Measurements from ENCODE around the gene CFAP46. TPM values are rescaled to one million over a fixed set of nuclear protein-coding genes. Genes with fewer than 3 reads are reported as not detected.
A peak's percentile ranks its signal among the peaks of the same experiment; 100 is the strongest.

The CFAP46 gene
- polyA plus RNA-seq, 3 donors: 0.07 TPM; not detected in 2

DNA sequence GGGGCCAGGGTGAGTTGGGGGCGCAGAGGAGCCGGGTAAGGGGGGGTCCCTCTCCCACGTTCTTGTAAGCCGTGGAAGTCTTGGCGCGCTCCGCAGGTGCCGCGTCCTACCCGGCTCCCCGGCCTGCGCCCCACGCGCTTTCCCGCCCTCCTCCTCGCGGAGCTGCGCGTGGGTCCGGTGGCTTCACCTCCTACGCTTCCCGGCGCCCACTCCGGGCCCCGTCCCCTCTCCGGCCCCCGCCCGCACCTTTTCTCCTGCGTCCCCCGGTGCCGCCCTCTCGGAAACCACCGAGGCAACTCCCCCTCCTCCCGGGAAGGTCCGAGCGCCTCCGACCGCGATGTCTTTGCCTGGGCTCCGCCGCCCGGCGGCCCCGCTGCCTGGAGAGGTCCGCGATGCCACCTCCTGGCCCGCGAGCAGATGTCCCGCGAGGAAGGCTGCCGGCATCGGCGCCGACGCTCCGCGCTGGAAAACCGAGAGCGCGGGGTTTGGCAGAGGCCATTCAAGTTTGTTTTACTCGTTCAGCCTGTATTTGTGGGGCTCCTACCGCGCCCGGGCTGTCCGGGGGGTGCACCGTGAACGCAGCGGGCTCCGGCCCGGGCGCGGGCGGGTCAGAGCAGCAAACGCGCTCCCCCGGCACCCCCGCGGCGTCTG lies 154.1 kb downstream of the CFAP46 start:
- H3K27me3 ChIP-seq (ENCODE audit: control insufficient read depth in 2 of 2, insufficient read depth in 2 of 2, low read length in 2 of 2): peaks cover 9 to 50% of the 10 kb centered on the region in 2 donors
- H3K9me3 ChIP-seq (replicated peaks in 1 of 2; ENCODE audit: control insufficient read depth in 1 of 2, insufficient read depth in 1 of 2, low read length in 2 of 2): peaks cover 0 to 5% of the 10 kb centered on the region in 2 donors
- H3K4me1 Mint-ChIP-seq: peaks cover 4% of the 10 kb centered on the region
- peaks cover 5% of the 10 kb centered on the region for H4K20me1 ChIP-seq (ENCODE audit: insufficient read depth, low read length)
- H3K27me3 Mint-ChIP-seq (ENCODE audit: low read depth in 3 of 3): peaks cover 38 to 74% (median 55%) of the 10 kb centered on the region in 3 donors
- DNase-seq: no peak
- 2% methylated on average over 77 of the region's 79 CpGs for WGBS (ENCODE audit: insufficient coverage)
- no peak overlapping the region for H3K9ac ChIP-seq (ENCODE audit: insufficient read depth, low read length, poor library complexity, severe bottlenecking)
- intact Hi-C loops (cut with micrococcal nuclease): no loop called here
- no peak overlapping the region for H3K27ac Mint-ChIP-seq
- peaks cover 4 to 6% of the 10 kb centered on the region in 2 donors for H3K36me3 Mint-ChIP-seq
- no peaks in the 10 kb centered on the region for H3K79me2 ChIP-seq (ENCODE audit: insufficient read depth, low read length)
- H3K36me3 ChIP-seq (replicated peaks in 1 of 2; ENCODE audit: control insufficient read depth in 1 of 2, insufficient read depth in 2 of 2, low read length in 2 of 2): peaks cover 0 to 1% of the 10 kb centered on the region in 2 donors
- no peak overlapping the region for H3K4me3 ChIP-seq (replicated peaks in 1 of 3; ENCODE audit: low read depth in 2 of 3, low read length in 3 of 3)
- H3K4me2 ChIP-seq (replicated peaks; ENCODE audit: extremely low read depth, low read length, poor library complexity, severe bottlenecking): no peak overlapping the region
- H2AFZ ChIP-seq (ENCODE audit: insufficient read depth, low read depth, low read length, poor library complexity, severe bottlenecking): no peak overlapping the region
- peaks cover 0 to 13% (median 2%) of the 10 kb centered on the region in 7 donors for H3K9me3 Mint-ChIP-seq
- TF ChIP-seq, protein P1, sequence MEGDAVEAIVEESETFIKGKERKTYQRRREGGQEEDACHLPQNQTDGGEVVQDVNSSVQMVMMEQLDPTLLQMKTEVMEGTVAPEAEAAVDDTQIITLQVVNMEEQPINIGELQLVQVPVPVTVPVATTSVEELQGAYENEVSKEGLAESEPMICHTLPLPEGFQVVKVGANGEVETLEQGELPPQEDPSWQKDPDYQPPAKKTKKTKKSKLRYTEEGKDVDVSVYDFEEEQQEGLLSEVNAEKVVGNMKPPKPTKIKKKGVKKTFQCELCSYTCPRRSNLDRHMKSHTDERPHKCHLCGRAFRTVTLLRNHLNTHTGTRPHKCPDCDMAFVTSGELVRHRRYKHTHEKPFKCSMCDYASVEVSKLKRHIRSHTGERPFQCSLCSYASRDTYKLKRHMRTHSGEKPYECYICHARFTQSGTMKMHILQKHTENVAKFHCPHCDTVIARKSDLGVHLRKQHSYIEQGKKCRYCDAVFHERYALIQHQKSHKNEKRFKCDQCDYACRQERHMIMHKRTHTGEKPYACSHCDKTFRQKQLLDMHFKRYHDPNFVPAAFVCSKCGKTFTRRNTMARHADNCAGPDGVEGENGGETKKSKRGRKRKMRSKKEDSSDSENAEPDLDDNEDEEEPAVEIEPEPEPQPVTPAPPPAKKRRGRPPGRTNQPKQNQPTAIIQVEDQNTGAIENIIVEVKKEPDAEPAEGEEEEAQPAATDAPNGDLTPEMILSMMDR (IDR thresholded peaks at IDR 0.05): no peak
- peak overlapping the region in 1 of 2 donors; percentile 67 for H3K4me3 Mint-ChIP-seq
- H3K27ac ChIP-seq (ENCODE audit: low read depth in 1 of 2, low read length in 2 of 2): no peak overlapping the region
- no peaks in the 10 kb centered on the region for H3K4me1 ChIP-seq (ENCODE audit: control insufficient read depth in 1 of 2, insufficient read depth in 2 of 2, low read length in 2 of 2)

DNA sequence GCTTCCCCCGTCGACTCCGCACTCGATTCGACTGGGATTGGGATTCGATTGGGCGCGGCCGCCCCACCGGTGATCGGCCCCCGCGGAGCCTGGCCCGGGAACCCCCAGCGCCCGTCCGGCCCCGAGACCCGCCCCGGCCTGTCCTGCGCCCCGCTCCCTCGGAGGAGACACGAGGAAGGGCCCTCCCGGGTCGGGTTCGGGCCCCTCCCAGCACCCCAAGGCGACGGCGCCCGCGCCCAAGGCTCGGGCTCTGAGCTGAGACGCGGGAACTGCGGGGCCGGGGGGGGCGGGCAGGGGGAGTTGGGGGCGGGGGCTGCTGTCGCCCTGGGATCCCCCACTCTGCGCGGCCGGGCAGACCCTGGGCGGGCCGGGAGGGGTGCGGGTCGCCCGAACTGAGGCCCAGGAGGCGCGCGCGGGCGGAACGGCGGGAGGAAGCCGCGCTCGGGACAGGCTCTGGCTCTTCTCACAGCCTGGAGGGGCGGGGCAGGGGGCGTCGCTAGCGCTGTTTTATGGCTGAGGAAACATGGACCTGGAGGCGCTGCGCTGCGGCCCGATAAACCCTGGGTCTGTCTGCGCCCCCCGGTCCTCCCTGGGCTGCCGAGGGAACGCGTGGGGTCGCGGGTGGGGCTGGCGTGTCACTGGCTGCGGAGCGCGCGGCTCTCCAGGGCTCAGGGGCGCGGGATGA lies 154.7 kb downstream of the CFAP46 start:
- Mint-ChIP-seq H3K36me3 (peaks cover 11 to 13% of the 10 kb centered on the region in 2 donors), H3K9me3 (peaks cover 0 to 10% (median 3%) of the 10 kb centered on the region in 7 donors), H3K27me3 (ENCODE audit: low read depth in 3 of 3) (peaks cover 42 to 78% (median 62%) of the 10 kb centered on the region in 3 donors), H3K4me1 (peaks cover 4% of the 10 kb centered on the region), H3K4me3 (peak overlapping the region in 1 of 2 donors; percentile 42), H3K27ac (no peak overlapping the region)
- Histone ChIP-seq H3K4me2 (replicated peaks; ENCODE audit: extremely low read depth, low read length, poor library complexity, severe bottlenecking) (no peak overlapping the region), H3K27me3 (ENCODE audit: control insufficient read depth in 2 of 2, insufficient read depth in 2 of 2, low read length in 2 of 2) (peaks cover 9 to 53% of the 10 kb centered on the region in 2 donors), H3K36me3 (replicated peaks in 1 of 2; ENCODE audit: control insufficient read depth in 1 of 2, insufficient read depth in 2 of 2, low read length in 2 of 2) (peaks cover 0 to 8% of the 10 kb centered on the region in 2 donors), H3K79me2 (ENCODE audit: insufficient read depth, low read length) (no peaks in the 10 kb centered on the region), H4K20me1 (ENCODE audit: insufficient read depth, low read length) (peaks cover 5% of the 10 kb centered on the region), H3K27ac (ENCODE audit: low read depth in 1 of 2, low read length in 2 of 2) (no peak overlapping the region), H3K4me3 (replicated peaks in 1 of 3; ENCODE audit: low read depth in 2 of 3, low read length in 3 of 3) (no peak overlapping the region), H2AFZ (ENCODE audit: insufficient read depth, low read depth, low read length, poor library complexity, severe bottlenecking) (no peak overlapping the region), H3K4me1 (ENCODE audit: control insufficient read depth in 1 of 2, insufficient read depth in 2 of 2, low read length in 2 of 2) (no peaks in the 10 kb centered on the region), H3K9me3 (replicated peaks in 1 of 2; ENCODE audit: control insufficient read depth in 1 of 2, insufficient read depth in 1 of 2, low read length in 2 of 2) (peaks cover 0 to 5% of the 10 kb centered on the region in 2 donors), H3K9ac (ENCODE audit: insufficient read depth, low read length, poor library complexity, severe bottlenecking) (no peak overlapping the region)
- intact Hi-C loops (cut with micrococcal nuclease): no loop called here
- WGBS (ENCODE audit: insufficient coverage): 3% methylated on average over 67 of the region's 80 CpGs
- DNase-seq: no peak
- TF ChIP-seq, protein P1 (IDR thresholded peaks at IDR 0.05): no peak

Data from CD14-positive monocyte (primary cell).